ENCODE data around the gene ANKH.

Gene ANKH

GRCh38 chr5:14721990-14722656, 149.5 kb downstream of the ANKH start:
- DNase-seq (ENCODE audit: insufficient read length, low spot score), result no peak
- FAIRE-seq, result no peak

GRCh38 chr5:14720236-14720923, 151.2 kb downstream of the ANKH start:
- no peak for TF ChIP-seq POLR2A (IDR thresholded peaks at IDR 0.05; ENCODE audit: low read depth, low read length)
- DNase-seq (ENCODE audit: insufficient read length, low spot score) (peak; percentile 55), FAIRE-seq (peak; percentile 66)

More at GRCh38 chr5:14721990-14722656, 149.5 kb downstream of the ANKH start:
- TF ChIP-seq POLR2A (IDR thresholded peaks at IDR 0.05; ENCODE audit: low read depth, low read length), result no peak

- no peak for DNase-seq (ENCODE audit: insufficient read length, low spot score)
- no peak for FAIRE-seq
- no peak for TF ChIP-seq POLR2A (IDR thresholded peaks at IDR 0.05; ENCODE audit: low read depth, low read length)
Observed at GRCh38 chr5:14718778-14719177, 152.8 kb downstream of the ANKH start.

GRCh38 chr5:14716755-14717752, 154.5 kb downstream of the ANKH start:
- TF ChIP-seq POLR2A (IDR thresholded peaks at IDR 0.05; ENCODE audit: low read depth, low read length), result no peak
- FAIRE-seq (no peak), DNase-seq (ENCODE audit: insufficient read length, low spot score) (no peak)

GRCh38 chr5:14715481-14715880, 156.1 kb downstream of the ANKH start:
- FAIRE-seq, result no peak
- no peak for DNase-seq (ENCODE audit: insufficient read length, low spot score)
- no peak for TF ChIP-seq POLR2A (IDR thresholded peaks at IDR 0.05; ENCODE audit: low read depth, low read length)

- FAIRE-seq, result no peak
- no peak for TF ChIP-seq POLR2A (IDR thresholded peaks at IDR 0.05; ENCODE audit: low read depth, low read length)
Observed at GRCh38 chr5:14714706-14715105, 156.9 kb downstream of the ANKH start.

GRCh38 chr5:14713476-14714390, 157.8 kb downstream of the ANKH start:
- DNase-seq (ENCODE audit: insufficient read length, low spot score), result no peak
- TF ChIP-seq POLR2A (IDR thresholded peaks at IDR 0.05; ENCODE audit: low read depth, low read length), result no peak
- FAIRE-seq, result no peak

More at GRCh38 chr5:14714706-14715105, 156.9 kb downstream of the ANKH start:
- DNase-seq (ENCODE audit: insufficient read length, low spot score), result no peak

- TF ChIP-seq POLR2A (IDR thresholded peaks at IDR 0.05; ENCODE audit: low read depth, low read length), result no peak
- no peak for FAIRE-seq
- DNase-seq (ENCODE audit: insufficient read length, low spot score), result no peak
Observed at GRCh38 chr5:14712666-14713065, 158.9 kb downstream of the ANKH start.

GRCh38 chr5:14712131-14712530, 159.4 kb downstream of the ANKH start:
- TF ChIP-seq POLR2A (IDR thresholded peaks at IDR 0.05; ENCODE audit: low read depth, low read length), result no peak
- FAIRE-seq, result no peak
- DNase-seq (ENCODE audit: insufficient read length, low spot score), result no peak

- no peak for TF ChIP-seq POLR2A (IDR thresholded peaks at IDR 0.05; ENCODE audit: low read depth, low read length)
- FAIRE-seq, result no peak
- DNase-seq (ENCODE audit: insufficient read length, low spot score), result no peak
Observed at GRCh38 chr5:14710313-14710994, 161.1 kb downstream of the ANKH start.

- no peak for DNase-seq (ENCODE audit: insufficient read length, low spot score)
- TF ChIP-seq POLR2A (IDR thresholded peaks at IDR 0.05; ENCODE audit: low read depth, low read length), result no peak
- no peak for FAIRE-seq
Observed at GRCh38 chr5:14708551-14708950, 163.0 kb downstream of the ANKH start.

- no peak for FAIRE-seq
Observed at GRCh38 chr5:14707811-14708390, 163.7 kb downstream of the ANKH start.

More at GRCh38 chr5:14707811-14708390, 163.7 kb downstream of the ANKH start:
- no peak for DNase-seq (ENCODE audit: insufficient read length, low spot score)
- no peak for TF ChIP-seq POLR2A (IDR thresholded peaks at IDR 0.05; ENCODE audit: low read depth, low read length)
